B cell (primary cell): ENCODE data around the gene STAG1. TPM values are rescaled to one million over a fixed set of nuclear protein-coding genes. Genes with fewer than 3 reads are reported as not detected.
"Not testable (repeated sequence)": the region's sequence is repeated elsewhere in the genome, so short reads cannot be mapped to it uniquely, and the experiment has no call there.

Source experiments
- ATAC-seq: fragments of 200-7000 bp; cut with Tn5 transposase; one replicate; pipeline ENCODE4 v1.10.0; 2021; ENCODE audit warnings: low read depth, mild to moderate bottlenecking, moderate number of reproducible peaks, moderate library complexity
- CTCF ChIA-PET: fragments of 350-600 bp; sonication (Branson Sonifier 250); formaldehyde crosslinking; loops from one replicate; lab custom pipeline; 2021; ENCODE audit warnings: antibody characterized with exemption, inconsistent platforms; lab: Charles Lee
- POLR2A ChIA-PET: fragments of 350-600 bp; sonication (Branson Sonifier 250); formaldehyde crosslinking; loops from one replicate; lab custom pipeline; 2021; ENCODE audit warnings: antibody characterized with exemption; lab: Charles Lee
- DNase-seq: peaks from one replicate; pipeline ENCODE4 v3.0.0; 2013
- H2AFZ ChIP-seq: 2 replicates; pipeline ENCODE4 v1.6.1; 2012; ENCODE audit warnings: mild to moderate bottlenecking, low read depth, low read length; ENCODE audit not compliant: insufficient read depth, poor library complexity, severe bottlenecking
- H3K27ac ChIP-seq, 2 donors: 1 replicate in 1 of 2; 2 replicates in 1 of 2; pipeline ENCODE4 v1.5.1; 2012 to 2013; ENCODE audit warnings: low read length in 2 of 2, mild to moderate bottlenecking in 2 of 2, moderate library complexity in 1 of 2
- H3K27me3 ChIP-seq, 4 experiments: fragments of 200-600 bp in 1 of 4; sonication (generic) in 1 of 4; replicated peaks in 1 of 4; 1 replicate in 2 of 4; 2 replicates in 2 of 4; pipeline versions ENCODE4 v1.6.1 to v1.7.0; 2013 to 2016; ENCODE audit warnings: low read length in 3 of 4, mild to moderate bottlenecking in 2 of 4, mixed read lengths in 1 of 4, moderate library complexity in 1 of 4; ENCODE audit not compliant: insufficient read depth in 4 of 4, control insufficient read depth in 3 of 4; ENCODE audit errors: control extremely low read depth in 1 of 4
- H3K36me3 ChIP-seq, 2 experiments: replicated peaks in 1 of 2; 1 replicate in 1 of 2; 2 replicates in 1 of 2; pipeline versions ENCODE4 v1.6.1 to v1.7.1; 2013; ENCODE audit warnings: low read length in 1 of 2; ENCODE audit not compliant: insufficient read depth in 2 of 2, control insufficient read depth in 1 of 2; ENCODE audit errors: control extremely low read depth in 1 of 2, extremely low read depth in 1 of 2
- H3K4me1 ChIP-seq, 2 donors: fragments of 200-600 bp in 1 of 2; sonication (generic) in 1 of 2; 1 replicate in 1 of 2; 2 replicates in 1 of 2; pipeline versions ENCODE4 v1.5.1 to v1.6.1; 2013 to 2017; ENCODE audit warnings: low read length in 2 of 2; ENCODE audit not compliant: control insufficient read depth in 2 of 2, insufficient read depth in 2 of 2
- H3K4me2 ChIP-seq: replicated peaks from 2 replicates; pipeline ENCODE3; 2012; ENCODE audit warnings: mild to moderate bottlenecking, low read depth, low read length; ENCODE audit not compliant: poor library complexity, severe bottlenecking
- H3K4me3 ChIP-seq, 5 experiments: fragments of 200-600 bp in 1 of 5; sonication (generic) in 1 of 5; 1 replicate in 3 of 5; 2 replicates in 2 of 5; pipeline versions ENCODE4 v1.5.1 to v1.7.0; 2011 to 2016; ENCODE audit warnings: low read length in 4 of 5, mild to moderate bottlenecking in 4 of 5, low read depth in 2 of 5, control low read depth in 1 of 5, moderate library complexity in 1 of 5; ENCODE audit not compliant: insufficient read depth in 1 of 5; ENCODE audit errors: control extremely low read depth in 1 of 5, extremely low read depth in 1 of 5
- H3K79me2 ChIP-seq: fragments of 200-600 bp; sonication (generic); one replicate; pipeline ENCODE4 v1.6.0; 2016; ENCODE audit warnings: low read length; ENCODE audit not compliant: control insufficient read depth, insufficient read depth
- H3K9ac ChIP-seq: fragments of 200-600 bp; sonication (generic); 2 replicates; pipeline ENCODE4 v1.6.1; 2017; ENCODE audit warnings: mild to moderate bottlenecking, low read length, moderate library complexity
- H3K9me3 ChIP-seq, 3 donors: one replicate each; pipeline versions ENCODE4 v1.6.1 to v1.7.1; 2013; ENCODE audit warnings: low read length in 2 of 3; ENCODE audit not compliant: control insufficient read depth in 2 of 3, insufficient read depth in 1 of 3; ENCODE audit errors: control extremely low read depth in 1 of 3
- H4K20me1 ChIP-seq: 2 replicates; pipeline ENCODE4 v1.6.0; 2012; ENCODE audit warnings: mild to moderate bottlenecking, low read length; ENCODE audit not compliant: insufficient read depth, control insufficient read depth, poor library complexity, severe bottlenecking
- H3K27ac Mint-ChIP-seq: one replicate; pipeline ENCODE4 v1.8.0; 2021; ENCODE audit warnings: mixed read lengths
- H3K27me3 Mint-ChIP-seq: one replicate; pipeline ENCODE4 v1.8.0; 2021; ENCODE audit warnings: mixed read lengths
- H3K4me1 Mint-ChIP-seq: one replicate; pipeline ENCODE4 v1.8.0; 2021; ENCODE audit warnings: mixed read lengths
- H3K4me3 Mint-ChIP-seq: one replicate; pipeline ENCODE4 v1.8.0; 2021; ENCODE audit warnings: mixed read lengths
- H3K9me3 Mint-ChIP-seq: one replicate; pipeline ENCODE4 v1.8.0; 2022; ENCODE audit warnings: mixed read lengths; ENCODE audit not compliant: insufficient read depth
- CTCF ChIP-seq: fragments of 200-600 bp; IDR thresholded peaks from one replicate; pipeline ENCODE4 v1.8.0; 2022; ENCODE audit warnings: antibody characterized with exemption, mild to moderate bottlenecking
- EZH2 ChIP-seq: IDR thresholded peaks from 2 replicates; pipeline ENCODE4 v1.6.1; 2012; ENCODE audit warnings: borderline replicate concordance, low read depth, mild to moderate bottlenecking, moderate library complexity, low read length; ENCODE audit not compliant: insufficient read depth, poor library complexity, severe bottlenecking
- WGBS: methylation state at CpG from one replicate; pipeline ENCODE4 v1.1.5; 2013; ENCODE audit warnings: missing lambda C conversion rate; ENCODE audit not compliant: insufficient coverage; 5-methylcytosine and 5-hydroxymethylcytosine counted together
- intact Hi-C: fragments of 100-400 bp; cut with micrococcal nuclease; formaldehyde crosslinking; loops from one replicate; pipeline ENCODE4 v1.10.0; 2022
- polyA plus RNA-seq: library from polyadenylated mRNA; depleted of rRNA; stranded (reverse); fragments of >200 nt; gene quantifications from 2 replicates; pipeline ENCODE4 v1.2.3, GENCODE V29; 2012
- total RNA-seq, 2 donors: library from RNA; stranded (reverse); fragments of 120-200 nt in 1 of 2; gene quantifications; 1 replicate in 1 of 2; 2 replicates in 1 of 2; pipeline versions ENCODE4 v1.2.3 to v1.2.4, GENCODE V29; 2013 to 2022

Gene STAG1
- total and polyA plus RNA-seq, 2 donors (not counting 1 experiment from before 2014, with no cell fraction given), result 9.2 to 77.0 TPM

- H4K20me1 ChIP-seq, result no peaks in the 10 kb centered on the region
- H3K9me3 Mint-ChIP-seq, result no peaks in the 10 kb centered on the region
- H3K9me3 ChIP-seq, result peaks cover 0 to 5% (median 0%) of the 10 kb centered on the region in 3 donors
- H3K4me1 Mint-ChIP-seq, result no peaks in the 10 kb centered on the region
- H3K27ac Mint-ChIP-seq, result no peak overlapping the region
- TF ChIP-seq CTCF (no peak), EZH2 (no peak)
- intact Hi-C loops, result no loop called here
- POLR2A ChIA-PET, result no interaction called here
- H3K36me3 ChIP-seq, result no peaks in the 10 kb centered on the region
- no peak overlapping the region for H3K27ac ChIP-seq
- H3K27me3 ChIP-seq, result no peaks in the 10 kb centered on the region
- no peak overlapping the region for H3K9ac ChIP-seq
- H3K4me1 ChIP-seq, result no peaks in the 10 kb centered on the region
- no peaks in the 10 kb centered on the region for H3K27me3 Mint-ChIP-seq
- no peak for ATAC-seq
- H3K4me3 Mint-ChIP-seq, result no peak overlapping the region
- H3K4me2 ChIP-seq, result no peak overlapping the region
- H3K79me2 ChIP-seq, result peaks cover 3% of the 10 kb centered on the region
- H3K4me3 ChIP-seq, result no peak overlapping the region
- CTCF ChIA-PET, result no interaction called here
- no CpG with 5 or more reads among the region's 5 CpGs for WGBS
- no peak for DNase-seq
- no peak overlapping the region for H2AFZ ChIP-seq
Observed at GRCh38 chr3:136516095-136516494, 236.1 kb downstream of the STAG1 start.

- H3K9me3 Mint-ChIP-seq, CTCF ChIA-PET, H2AFZ ChIP-seq, H3K4me1 Mint-ChIP-seq, H4K20me1 ChIP-seq, POLR2A ChIA-PET, H3K4me3 Mint-ChIP-seq, H3K4me2 ChIP-seq, H3K36me3 ChIP-seq, H3K9ac ChIP-seq, H3K4me1 ChIP-seq, H3K9me3 ChIP-seq, DNase-seq, ATAC-seq, H3K79me2 ChIP-seq, H3K27me3 ChIP-seq, H3K27me3 Mint-ChIP-seq, H3K4me3 ChIP-seq, H3K27ac Mint-ChIP-seq, intact Hi-C loops, H3K27ac ChIP-seq: not testable (repeated sequence)
- no CpG with 5 or more reads among the region's 7 CpGs for WGBS
Observed at GRCh38 chr3:136514533-136514932, 237.6 kb downstream of the STAG1 start.
